HepG2 (cell line): Measurements from ENCODE around the gene SIN3A. TPM values are rescaled to one million over a fixed set of nuclear protein-coding genes. Genes with fewer than 3 reads are reported as not detected.

Source experiments
- ATAC-seq: fragments of 200-7000 bp; cut with Tn5 transposase; 3 replicates; pipeline ENCODE4 v1.9.1; 2020; ENCODE audit warnings: mild to moderate bottlenecking, moderate library complexity
- BruUV-seq: library from RNA; stranded (reverse); fragments of 400-500 nt; replicated peaks from 2 replicates; lab custom pipeline; 2021; lab: Mats Ljungman, UMichigan
- CTCF ChIA-PET: fragments of 300-600 bp; formaldehyde crosslinking; extraction: SDS; loops from one replicate; lab custom pipeline; 2021; ENCODE audit warnings: low total read pairs, inconsistent platforms, low intra/inter-chr PET ratio; lab: Yijun Ruan, JAX
- POLR2A ChIA-PET: fragments of 350-600 bp; sonication (Branson Sonifier 250); formaldehyde crosslinking; loops from one replicate; lab custom pipeline; 2020; ENCODE audit warnings: antibody characterized with exemption, inconsistent platforms; lab: Yijun Ruan, JAX
- DNase-seq: peaks from one replicate; pipeline ENCODE4 v3.0.0-alpha.2; 2015; ENCODE audit warnings: low spot score
- FAIRE-seq: peaks from 3 replicates; lab custom pipeline; 2011; peaks lifted over from hg19 to GRCh38; lab: Jason Lieb, UNC
- H2AFZ ChIP-seq: one replicate; pipeline ENCODE4 v1.6.1; 2011; ENCODE audit warnings: low read length, inconsistent platforms
- H3K27ac ChIP-seq: fragments of 300-600 bp; 3 replicates; pipeline ENCODE4 v1.8.0; 2011; ENCODE audit warnings: mixed run types, mild to moderate bottlenecking, mixed read lengths, low read length, inconsistent platforms; ENCODE audit not compliant: insufficient read depth; ENCODE audit errors: extremely low read length
- H3K27me3 ChIP-seq, 2 experiments: fragments of 200-600 bp in 1 of 2; 2 replicates in 1 of 2; 3 replicates in 1 of 2; pipeline versions ENCODE4 v1.6.0 to v1.8.0; 2011; ENCODE audit warnings: low read length in 2 of 2, mild to moderate bottlenecking in 2 of 2, moderate library complexity in 2 of 2, inconsistent platforms in 1 of 2; ENCODE audit not compliant: insufficient read depth in 2 of 2, control insufficient read depth in 1 of 2
- H3K36me3 ChIP-seq, 2 experiments: fragments of 200-600 bp in 1 of 2; replicated peaks in 1 of 2; 2 replicates in 1 of 2; 3 replicates in 1 of 2; pipeline versions ENCODE4 v1.5.1 to v1.8.0; 2011; ENCODE audit warnings: low read length in 2 of 2, inconsistent platforms in 1 of 2; ENCODE audit not compliant: insufficient read depth in 2 of 2, control insufficient read depth in 1 of 2
- H3K4me1 ChIP-seq: 2 replicates; pipeline ENCODE4 v1.5.1; 2012; ENCODE audit warnings: low read length, inconsistent platforms; ENCODE audit not compliant: insufficient read depth
- H3K4me2 ChIP-seq: 2 replicates; pipeline ENCODE4 v1.6.0; 2011; ENCODE audit warnings: low read depth, low read length, inconsistent platforms
- H3K4me3 ChIP-seq, 3 experiments: fragments of 200-600 bp in 1 of 3; sonication (generic), shearing (Covaris generic) in 1 of 3; replicated peaks in 1 of 3; 2 replicates each; pipeline ENCODE4 v1.5.1; 2011 to 2016; ENCODE audit warnings: low read length in 3 of 3, inconsistent platforms in 2 of 3, low read depth in 2 of 3, mild to moderate bottlenecking in 2 of 3, control low read depth in 1 of 3, mixed read lengths in 1 of 3; ENCODE audit not compliant: insufficient read depth in 1 of 3
- H3K79me2 ChIP-seq: one replicate; pipeline ENCODE4 v1.6.1; 2011; ENCODE audit warnings: low read length, inconsistent platforms; ENCODE audit not compliant: insufficient read depth
- H3K9ac ChIP-seq: 2 replicates; pipeline ENCODE4 v1.6.0; 2011; ENCODE audit warnings: mild to moderate bottlenecking, low read depth, low read length, inconsistent platforms; ENCODE audit not compliant: insufficient read depth
- H3K9me3 ChIP-seq: 2 replicates; pipeline ENCODE4 v1.5.1; 2012; ENCODE audit warnings: mild to moderate bottlenecking, low read length
- H4K20me1 ChIP-seq: 2 replicates; pipeline ENCODE4 v1.6.0; 2011; ENCODE audit warnings: inconsistent platforms, mild to moderate bottlenecking, low read length, moderate library complexity; ENCODE audit not compliant: insufficient read depth
- BORCS8-MEF2B ChIP-seq: sonication (generic); formaldehyde crosslinking; IDR thresholded peaks from 2 replicates; pipeline ENCODE4 v1.8.0; 2022; ENCODE audit warnings: mild to moderate bottlenecking, missing genetic modification reagents
- DR1 ChIP-seq: sonication (generic); formaldehyde crosslinking; IDR thresholded peaks from 2 replicates; pipeline ENCODE4 v1.8.0; 2021; ENCODE audit warnings: mild to moderate bottlenecking, missing genetic modification reagents, inconsistent platforms
- PLRG1 ChIP-seq: fragments of 450-650 bp; conservative IDR thresholded peaks from 2 replicates; pipeline ENCODE4 v1.6.1; 2016
- RBFOX2 ChIP-seq: fragments of 200-400 bp; formaldehyde crosslinking; IDR thresholded peaks from 2 replicates; pipeline ENCODE4 v1.6.1; 2017; ENCODE audit warnings: low read depth, mild to moderate bottlenecking, low read length
- ZNF350 ChIP-seq: sonication (generic); formaldehyde crosslinking; IDR thresholded peaks from 2 replicates; pipeline ENCODE4 v1.4.0; 2020; ENCODE audit warnings: mild to moderate bottlenecking, low read depth, missing genetic modification reagents, borderline replicate concordance
- ZSCAN29 ChIP-seq: sonication (generic); formaldehyde crosslinking; conservative IDR thresholded peaks from 2 replicates; pipeline ENCODE4 v1.4.0; 2020; ENCODE audit warnings: mild to moderate bottlenecking, missing genetic modification reagents
- WGBS: methylation state at CpG from one replicate; pipeline ENCODE4 v1.1.6; 2017; ENCODE audit warnings: low lambda C conversion rate; 5-methylcytosine and 5-hydroxymethylcytosine counted together
- in situ Hi-C: cut with HindIII; loops from 2 replicates; pipeline ENCODE4 v1.10.0; 2017; ENCODE audit warnings: low pct_unique_long_range_greater_than_20kb; ENCODE audit not compliant: extremely low pct_ligation_motif_present
- intact Hi-C: fragments of 100-400 bp; cut with micrococcal nuclease; formaldehyde crosslinking; loops from one replicate; pipeline ENCODE4 v1.10.0; 2022; ENCODE audit not compliant: unreplicated experiment
- polyA plus RNA-seq, 8 experiments: library from polyadenylated mRNA; depleted of rRNA in 3 of 8; stranded (reverse) in 7 of 8; unstranded in 1 of 8; fragments of >200 nt; fragmentation: Illumina TruSeq in 4 of 8; extraction: Trizol in 4 of 8; gene quantifications; 2 replicates each; pipeline versions ENCODE4 v1.2.1 to v1.2.3, GENCODE V29; 2011 to 2016; ENCODE audit warnings: low read depth in 4 of 8, missing spikeins in 1 of 8, mixed read lengths in 1 of 8; ENCODE audit not compliant: insufficient read depth in 1 of 8
- total RNA-seq, 5 experiments: library from RNA; depleted of rRNA; stranded (reverse); fragments of >200 nt; fragmentation: Illumina TruSeq; extraction: Trizol; gene quantifications; 2 replicates each; pipeline ENCODE4 v1.2.3, GENCODE V29; 2016; ENCODE audit warnings: low read depth in 1 of 5
- TF ChIP-seq, protein P1 (sequence below): fragments of 450-650 bp; IDR thresholded peaks from 2 replicates; pipeline ENCODE4 v1.6.1; 2017
- TF ChIP-seq, protein P2 (sequence below): sonication (generic); formaldehyde crosslinking; IDR thresholded peaks from 2 replicates; pipeline ENCODE4 v1.5.1; 2020; ENCODE audit warnings: missing genetic modification reagents, mild to moderate bottlenecking, borderline replicate concordance
- TF ChIP-seq, protein P3 (sequence below): sonication (generic); formaldehyde crosslinking; IDR thresholded peaks from 2 replicates; pipeline ENCODE4 v1.5.1; 2020; ENCODE audit warnings: mild to moderate bottlenecking, missing genetic modification reagents

Gene SIN3A
- total and polyA plus RNA-seq, 2 of the 13 experiments (the other 11 are each of a cell fraction or from before 2014, with no cell fraction given), result 16.1 to 28.1 TPM

DNA sequence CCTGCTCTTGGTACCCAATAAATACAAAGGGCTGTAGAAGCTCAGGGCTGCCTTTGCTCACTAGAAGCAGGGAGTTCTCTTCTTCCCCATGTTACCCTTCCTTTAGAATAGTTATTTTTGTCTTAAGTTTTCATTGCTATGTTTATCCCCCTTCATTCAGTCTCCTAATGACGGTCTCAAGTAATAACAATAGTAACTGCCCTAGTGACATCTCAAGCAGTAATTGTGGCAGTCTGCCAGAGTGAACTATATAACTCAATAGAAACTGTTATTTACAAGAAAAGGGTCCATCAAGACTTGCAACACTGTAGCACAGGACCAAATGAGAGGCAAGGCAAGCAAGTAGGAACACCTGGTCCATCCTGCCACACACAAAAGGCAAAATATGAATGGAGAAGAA lies 32.5 kb upstream of the SIN3A start:
- WGBS, result 100% methylated on average over 1 of the region's 1 CpG
- no peak for ATAC-seq
- FAIRE-seq, result no peak
- TF ChIP-seq PLRG1 (no peak), DR1 (CRISPR knock-in tag) (no peak), ZNF350 (CRISPR knock-in tag) (no peak), RBFOX2 (no peak), ZSCAN29 (no peak), BORCS8-MEF2B (CRISPR knock-in tag) (no peak)
- TF ChIP-seq, protein P1, sequence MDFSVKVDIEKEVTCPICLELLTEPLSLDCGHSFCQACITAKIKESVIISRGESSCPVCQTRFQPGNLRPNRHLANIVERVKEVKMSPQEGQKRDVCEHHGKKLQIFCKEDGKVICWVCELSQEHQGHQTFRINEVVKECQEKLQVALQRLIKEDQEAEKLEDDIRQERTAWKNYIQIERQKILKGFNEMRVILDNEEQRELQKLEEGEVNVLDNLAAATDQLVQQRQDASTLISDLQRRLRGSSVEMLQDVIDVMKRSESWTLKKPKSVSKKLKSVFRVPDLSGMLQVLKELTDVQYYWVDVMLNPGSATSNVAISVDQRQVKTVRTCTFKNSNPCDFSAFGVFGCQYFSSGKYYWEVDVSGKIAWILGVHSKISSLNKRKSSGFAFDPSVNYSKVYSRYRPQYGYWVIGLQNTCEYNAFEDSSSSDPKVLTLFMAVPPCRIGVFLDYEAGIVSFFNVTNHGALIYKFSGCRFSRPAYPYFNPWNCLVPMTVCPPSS, result no peak
- TF ChIP-seq, protein P2, sequence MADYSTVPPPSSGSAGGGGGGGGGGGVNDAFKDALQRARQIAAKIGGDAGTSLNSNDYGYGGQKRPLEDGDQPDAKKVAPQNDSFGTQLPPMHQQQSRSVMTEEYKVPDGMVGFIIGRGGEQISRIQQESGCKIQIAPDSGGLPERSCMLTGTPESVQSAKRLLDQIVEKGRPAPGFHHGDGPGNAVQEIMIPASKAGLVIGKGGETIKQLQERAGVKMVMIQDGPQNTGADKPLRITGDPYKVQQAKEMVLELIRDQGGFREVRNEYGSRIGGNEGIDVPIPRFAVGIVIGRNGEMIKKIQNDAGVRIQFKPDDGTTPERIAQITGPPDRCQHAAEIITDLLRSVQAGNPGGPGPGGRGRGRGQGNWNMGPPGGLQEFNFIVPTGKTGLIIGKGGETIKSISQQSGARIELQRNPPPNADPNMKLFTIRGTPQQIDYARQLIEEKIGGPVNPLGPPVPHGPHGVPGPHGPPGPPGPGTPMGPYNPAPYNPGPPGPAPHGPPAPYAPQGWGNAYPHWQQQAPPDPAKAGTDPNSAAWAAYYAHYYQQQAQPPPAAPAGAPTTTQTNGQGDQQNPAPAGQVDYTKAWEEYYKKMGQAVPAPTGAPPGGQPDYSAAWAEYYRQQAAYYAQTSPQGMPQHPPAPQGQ (CRISPR knock-in tag), result no peak
- TF ChIP-seq, protein P3, sequence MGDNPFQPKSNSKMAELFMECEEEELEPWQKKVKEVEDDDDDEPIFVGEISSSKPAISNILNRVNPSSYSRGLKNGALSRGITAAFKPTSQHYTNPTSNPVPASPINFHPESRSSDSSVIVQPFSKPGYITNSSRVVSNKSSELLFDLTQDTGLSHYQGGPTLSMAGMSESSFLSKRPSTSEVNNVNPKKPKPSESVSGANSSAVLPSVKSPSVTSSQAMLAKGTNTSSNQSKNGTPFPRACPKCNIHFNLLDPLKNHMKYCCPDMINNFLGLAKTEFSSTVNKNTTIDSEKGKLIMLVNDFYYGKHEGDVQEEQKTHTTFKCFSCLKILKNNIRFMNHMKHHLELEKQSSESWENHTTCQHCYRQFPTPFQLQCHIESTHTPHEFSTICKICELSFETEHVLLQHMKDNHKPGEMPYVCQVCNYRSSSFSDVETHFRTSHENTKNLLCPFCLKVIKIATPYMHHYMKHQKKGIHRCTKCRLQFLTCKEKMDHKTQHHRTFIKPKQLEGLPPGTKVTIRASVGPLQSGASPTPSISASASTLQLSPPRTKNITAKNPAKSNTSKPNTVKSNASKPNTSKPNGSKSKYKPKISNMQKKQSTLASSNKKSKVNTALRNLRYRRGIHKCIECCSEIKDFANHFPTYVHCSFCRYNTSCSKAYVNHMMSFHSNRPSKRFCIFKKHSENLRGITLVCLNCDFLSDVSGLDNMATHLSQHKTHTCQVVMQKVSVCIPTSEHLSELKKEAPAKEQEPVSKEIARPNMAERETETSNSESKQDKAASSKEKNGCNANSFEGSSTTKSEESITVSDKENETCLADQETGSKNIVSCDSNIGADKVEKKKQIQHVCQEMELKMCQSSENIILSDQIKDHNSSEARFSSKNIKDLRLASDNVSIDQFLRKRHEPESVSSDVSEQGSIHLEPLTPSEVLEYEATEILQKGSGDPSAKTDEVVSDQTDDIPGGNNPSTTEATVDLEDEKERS (CRISPR knock-in tag), result no peak

More for the DNA sequence above, 32.5 kb upstream of the SIN3A start:
- no peak overlapping the region for H3K4me3 ChIP-seq
- no peak overlapping the region for H3K9ac ChIP-seq
- no peak overlapping the region for H3K27ac ChIP-seq
- CTCF ChIA-PET, result no interaction called here
- H2AFZ ChIP-seq, result no peak overlapping the region
- H4K20me1 ChIP-seq, result no peaks in the 10 kb centered on the region
- no peaks in the 10 kb centered on the region for H3K79me2 ChIP-seq
- peaks cover 3 to 22% of the 10 kb centered on the region in 2 experiments; a peak in 4 of 5 replicates for H3K36me3 ChIP-seq
- no peaks in the 10 kb centered on the region for H3K4me1 ChIP-seq
- BruUV-seq, result no TSS peak
- no peak for DNase-seq
- POLR2A ChIA-PET, result no interaction called here
- H3K9me3 ChIP-seq, result no peaks in the 10 kb centered on the region
- in situ Hi-C loops, result no loop called here
- intact Hi-C loops, result no loop called here
- no peaks in the 10 kb centered on the region for H3K27me3 ChIP-seq
- H3K4me2 ChIP-seq, result no peak overlapping the region
